ENCODE data around the gene APBB2.

Gene APBB2

DNA sequence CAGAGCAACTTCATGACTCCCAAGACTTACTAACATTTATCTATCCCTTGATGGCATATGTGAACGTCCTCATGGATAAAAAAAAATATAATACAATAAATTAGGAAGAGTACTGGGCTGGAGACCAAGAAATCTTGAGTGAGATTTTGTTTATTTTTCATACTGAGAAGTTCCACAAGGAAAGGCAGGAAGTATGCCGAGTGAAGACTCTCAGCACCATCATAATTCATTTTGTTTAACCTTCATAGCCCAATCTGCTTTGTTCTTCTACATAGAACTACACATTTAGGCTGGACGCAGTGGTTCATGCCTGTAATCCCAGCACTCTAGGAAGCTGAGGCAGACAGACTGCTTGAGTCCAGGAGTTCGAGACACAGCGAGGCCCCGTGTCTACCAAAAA is 266.3 kb downstream of the APBB2 start:
- no peak overlapping the region for H3K4me3 ChIP-seq (ENCODE audit: low read depth, low read length)
- no peaks in the 10 kb centered on the region for H3K9me3 ChIP-seq (ENCODE audit: severe bottlenecking)
- H3K36me3 ChIP-seq, result no peaks in the 10 kb centered on the region
- no peak overlapping the region for H3K27ac ChIP-seq
- TF ChIP-seq, protein P1, sequence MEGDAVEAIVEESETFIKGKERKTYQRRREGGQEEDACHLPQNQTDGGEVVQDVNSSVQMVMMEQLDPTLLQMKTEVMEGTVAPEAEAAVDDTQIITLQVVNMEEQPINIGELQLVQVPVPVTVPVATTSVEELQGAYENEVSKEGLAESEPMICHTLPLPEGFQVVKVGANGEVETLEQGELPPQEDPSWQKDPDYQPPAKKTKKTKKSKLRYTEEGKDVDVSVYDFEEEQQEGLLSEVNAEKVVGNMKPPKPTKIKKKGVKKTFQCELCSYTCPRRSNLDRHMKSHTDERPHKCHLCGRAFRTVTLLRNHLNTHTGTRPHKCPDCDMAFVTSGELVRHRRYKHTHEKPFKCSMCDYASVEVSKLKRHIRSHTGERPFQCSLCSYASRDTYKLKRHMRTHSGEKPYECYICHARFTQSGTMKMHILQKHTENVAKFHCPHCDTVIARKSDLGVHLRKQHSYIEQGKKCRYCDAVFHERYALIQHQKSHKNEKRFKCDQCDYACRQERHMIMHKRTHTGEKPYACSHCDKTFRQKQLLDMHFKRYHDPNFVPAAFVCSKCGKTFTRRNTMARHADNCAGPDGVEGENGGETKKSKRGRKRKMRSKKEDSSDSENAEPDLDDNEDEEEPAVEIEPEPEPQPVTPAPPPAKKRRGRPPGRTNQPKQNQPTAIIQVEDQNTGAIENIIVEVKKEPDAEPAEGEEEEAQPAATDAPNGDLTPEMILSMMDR (IDR thresholded peaks at IDR 0.05; ENCODE audit: low read depth, low read length), result no peak
- DNase-seq, result no peak
- H3K27me3 ChIP-seq (ENCODE audit: insufficient read depth, low read depth, severe bottlenecking), result no peaks in the 10 kb centered on the region

DNA sequence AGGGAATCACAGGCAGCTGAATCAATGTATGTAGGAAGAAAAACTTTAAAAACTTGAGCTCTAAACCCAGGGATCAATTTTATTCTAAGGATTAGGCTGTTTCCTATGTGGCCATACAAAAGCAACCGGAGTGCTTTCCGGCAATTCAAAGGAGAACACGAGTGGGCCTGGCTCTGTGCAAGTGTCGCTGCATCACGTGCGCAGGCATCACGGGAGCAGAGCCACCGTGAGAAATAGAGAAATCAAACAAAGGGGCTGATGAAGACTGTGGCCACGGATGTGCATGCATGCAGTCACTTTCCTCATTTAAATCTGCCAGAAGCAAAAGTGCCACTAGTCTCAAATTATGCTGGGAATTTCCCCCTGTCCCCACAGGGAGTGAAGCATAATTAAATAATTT is 267.7 kb downstream of the APBB2 start:
- no peaks in the 10 kb centered on the region for H3K9me3 ChIP-seq (ENCODE audit: severe bottlenecking)
- no peaks in the 10 kb centered on the region for H3K27me3 ChIP-seq (ENCODE audit: insufficient read depth, low read depth, severe bottlenecking)
- TF ChIP-seq, protein P1 (IDR thresholded peaks at IDR 0.05; ENCODE audit: low read depth, low read length), result no peak
- no peaks in the 10 kb centered on the region for H3K36me3 ChIP-seq
- no peak overlapping the region for H3K4me3 ChIP-seq (ENCODE audit: low read depth, low read length)
- no peak for DNase-seq
- no peak overlapping the region for H3K27ac ChIP-seq

DNA sequence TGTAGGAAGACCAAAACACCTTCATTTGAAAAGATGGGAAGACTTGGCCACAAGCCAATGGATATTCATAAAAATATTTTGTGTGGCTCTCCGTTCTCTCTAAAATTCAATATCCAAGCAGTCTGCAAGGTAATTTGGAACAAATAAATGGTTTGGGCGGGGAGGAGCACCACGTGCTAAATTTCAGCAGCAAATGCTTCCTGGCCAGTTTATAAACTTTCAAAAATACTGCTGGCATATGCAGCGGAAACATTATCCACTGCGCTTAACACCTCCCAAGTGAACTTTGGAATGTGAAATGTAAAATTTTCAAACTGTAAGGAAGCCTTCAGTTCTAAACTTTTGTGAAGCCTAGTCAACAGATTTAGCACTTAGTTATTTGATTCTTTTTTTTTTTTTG is 273.6 kb downstream of the APBB2 start:
- Histone ChIP-seq H3K4me3 (ENCODE audit: low read depth, low read length) (no peak overlapping the region), H3K27me3 (ENCODE audit: insufficient read depth, low read depth, severe bottlenecking) (no peaks in the 10 kb centered on the region), H3K36me3 (no peaks in the 10 kb centered on the region), H3K9me3 (ENCODE audit: severe bottlenecking) (no peaks in the 10 kb centered on the region), H3K27ac (no peak overlapping the region)
- TF ChIP-seq, protein P1 (IDR thresholded peaks at IDR 0.05; ENCODE audit: low read depth, low read length), result no peak
- no peak for DNase-seq

DNA sequence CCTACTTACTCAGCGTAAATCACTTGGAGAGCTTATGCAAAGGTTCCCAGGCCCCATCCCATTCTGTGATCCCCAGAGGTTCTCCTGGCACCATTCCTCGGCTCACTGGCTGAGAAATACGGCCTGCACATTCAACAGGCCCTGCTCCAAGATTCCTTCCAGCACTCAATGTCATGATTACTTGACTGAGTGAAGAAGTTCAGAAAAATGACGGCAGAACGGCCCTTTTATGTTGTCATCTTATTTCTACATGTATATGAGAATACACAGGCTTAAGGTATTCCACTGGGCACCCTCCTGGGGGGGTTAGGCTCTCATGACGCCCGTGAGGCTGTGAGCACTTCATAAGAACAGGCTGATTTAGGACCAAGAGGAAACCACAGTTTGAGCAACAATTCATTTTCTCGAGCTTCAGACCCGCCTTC is 274.0 kb downstream of the APBB2 start:
- TF ChIP-seq, protein P1 (IDR thresholded peaks at IDR 0.05; ENCODE audit: low read depth, low read length), result no peak
- no peaks in the 10 kb centered on the region for H3K9me3 ChIP-seq (ENCODE audit: severe bottlenecking)
- H3K4me3 ChIP-seq (ENCODE audit: low read depth, low read length), result no peak overlapping the region
- no peaks in the 10 kb centered on the region for H3K36me3 ChIP-seq
- no peak overlapping the region for H3K27ac ChIP-seq
- no peak for DNase-seq
- no peaks in the 10 kb centered on the region for H3K27me3 ChIP-seq (ENCODE audit: insufficient read depth, low read depth, severe bottlenecking)

DNA sequence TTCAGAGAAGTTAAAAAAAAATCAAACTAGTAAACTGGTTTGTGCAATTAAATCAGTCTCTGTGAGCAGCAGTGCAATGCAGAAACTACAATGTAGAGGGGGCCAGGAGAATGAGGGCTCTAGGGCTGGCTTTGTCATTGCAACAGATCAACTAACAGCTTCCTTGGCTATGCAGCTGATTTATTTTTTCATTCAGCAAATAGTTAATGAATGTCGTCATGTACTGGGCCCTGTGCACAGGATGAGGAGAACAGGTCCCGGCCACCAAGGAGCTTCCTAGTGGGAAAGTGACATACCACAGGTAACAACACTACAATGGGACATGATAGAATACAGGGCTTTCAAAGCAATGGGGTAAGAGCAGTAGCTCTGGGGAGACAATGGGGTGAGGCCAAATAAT is 274.5 kb downstream of the APBB2 start:
- Histone ChIP-seq H3K4me3 (ENCODE audit: low read depth, low read length) (no peak overlapping the region), H3K27me3 (ENCODE audit: insufficient read depth, low read depth, severe bottlenecking) (no peaks in the 10 kb centered on the region), H3K27ac (no peak overlapping the region), H3K9me3 (ENCODE audit: severe bottlenecking) (no peaks in the 10 kb centered on the region), H3K36me3 (no peaks in the 10 kb centered on the region)
- TF ChIP-seq, protein P1 (IDR thresholded peaks at IDR 0.05; ENCODE audit: low read depth, low read length), result no peak
- DNase-seq, result no peak

DNA sequence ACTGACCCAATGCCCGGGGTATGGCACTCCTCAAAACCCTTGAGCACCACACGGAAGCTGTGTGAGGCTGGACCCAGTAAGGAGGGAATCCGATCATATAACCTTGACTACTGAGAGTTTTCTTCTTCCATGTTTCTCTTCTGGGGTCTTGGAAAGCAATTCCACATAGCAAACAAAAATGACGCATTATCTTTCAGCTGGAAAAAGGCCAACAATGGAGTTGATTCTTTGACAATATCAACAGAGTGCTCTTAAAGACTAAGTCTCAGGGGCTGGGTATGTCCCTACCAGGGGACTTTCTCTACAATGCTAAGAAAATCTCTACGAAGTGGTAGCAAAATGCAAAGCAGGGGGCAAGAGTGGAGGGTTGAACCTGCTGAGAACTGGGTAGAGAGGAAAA is 276.0 kb downstream of the APBB2 start:
- no peaks in the 10 kb centered on the region for H3K27me3 ChIP-seq (ENCODE audit: insufficient read depth, low read depth, severe bottlenecking)
- TF ChIP-seq, protein P1 (IDR thresholded peaks at IDR 0.05; ENCODE audit: low read depth, low read length), result no peak
- no peaks in the 10 kb centered on the region for H3K36me3 ChIP-seq
- H3K9me3 ChIP-seq (ENCODE audit: severe bottlenecking), result no peaks in the 10 kb centered on the region
- H3K27ac ChIP-seq, result no peak overlapping the region
- DNase-seq, result no peak
- no peak overlapping the region for H3K4me3 ChIP-seq (ENCODE audit: low read depth, low read length)

Data from WERI-Rb-1 (cell line).